Measurements from ENCODE around the gene CDK5RAP2. TPM values are rescaled to one million over a fixed set of nuclear protein-coding genes. Genes with fewer than 3 reads are reported as not detected.
"Not testable (repeated sequence)": the region's sequence is repeated elsewhere in the genome, so short reads cannot be mapped to it uniquely, and the experiment has no call there.

CDK5RAP2 gene
- total RNA-seq, 1 donor from 2014 or later = 40.4 TPM

- Mint-ChIP-seq H3K4me1 (ENCODE audit: low read depth) (peaks cover 11% of the 10 kb centered on the region), H3K27me3 (ENCODE audit: low read depth) (no peaks in the 10 kb centered on the region), H3K36me3 (ENCODE audit: low read depth) (peaks cover 16% of the 10 kb centered on the region), H3K27ac (ENCODE audit: unreplicated experiment) (no peak overlapping the region), H3K9me3 (ENCODE audit: low read depth) (no peaks in the 10 kb centered on the region), H3K4me3 (ENCODE audit: unreplicated experiment) (no peak overlapping the region)
- no peak for DNase-seq (ENCODE audit: low spot score)
- TF ChIP-seq CTCF (IDR thresholded peaks at IDR 0.05) = no peak
These were observed 115.6 kb downstream of the CDK5RAP2 start for GRCh38 chr9:120464176-120464886.

GRCh38 chr9:120463765-120464164 is 116.2 kb downstream of the CDK5RAP2 start:
- Mint-ChIP-seq H3K36me3 (ENCODE audit: low read depth) (peaks cover 14% of the 10 kb centered on the region), H3K9me3 (ENCODE audit: low read depth) (no peaks in the 10 kb centered on the region), H3K27me3 (ENCODE audit: low read depth) (no peaks in the 10 kb centered on the region), H3K27ac (ENCODE audit: unreplicated experiment) (no peak overlapping the region), H3K4me3 (ENCODE audit: unreplicated experiment) (no peak overlapping the region), H3K4me1 (ENCODE audit: low read depth) (peaks cover 11% of the 10 kb centered on the region)
- DNase-seq (ENCODE audit: low spot score) = no peak
- TF ChIP-seq CTCF (IDR thresholded peaks at IDR 0.05) = no peak

- not testable (repeated sequence) for H3K27ac Mint-ChIP-seq (ENCODE audit: unreplicated experiment); DNase-seq (ENCODE audit: low spot score); H3K9me3 Mint-ChIP-seq (ENCODE audit: low read depth); H3K27me3 Mint-ChIP-seq (ENCODE audit: low read depth); H3K4me3 Mint-ChIP-seq (ENCODE audit: unreplicated experiment)
- peaks cover 16% of the 10 kb centered on the region for H3K36me3 Mint-ChIP-seq (ENCODE audit: low read depth)
- peaks cover 11% of the 10 kb centered on the region for H3K4me1 Mint-ChIP-seq (ENCODE audit: low read depth)
These were observed 118.3 kb downstream of the CDK5RAP2 start for GRCh38 chr9:120461677-120462076.

- Mint-ChIP-seq H3K36me3 (ENCODE audit: low read depth) (peaks cover 21% of the 10 kb centered on the region), H3K4me1 (ENCODE audit: low read depth) (peaks cover 7% of the 10 kb centered on the region), H3K9me3 (ENCODE audit: low read depth) (peaks cover 7% of the 10 kb centered on the region), H3K4me3 (ENCODE audit: unreplicated experiment) (no peak overlapping the region), H3K27me3 (ENCODE audit: low read depth) (no peaks in the 10 kb centered on the region), H3K27ac (ENCODE audit: unreplicated experiment) (no peak overlapping the region)
- no peak for TF ChIP-seq CTCF (IDR thresholded peaks at IDR 0.05)
- no peak for DNase-seq (ENCODE audit: low spot score)
These were observed 123.7 kb downstream of the CDK5RAP2 start for GRCh38 chr9:120456218-120456617.

- TF ChIP-seq CTCF (IDR thresholded peaks at IDR 0.05) = no peak
- Mint-ChIP-seq H3K4me1 (ENCODE audit: low read depth) (peaks cover 7% of the 10 kb centered on the region), H3K36me3 (ENCODE audit: low read depth) (peaks cover 23% of the 10 kb centered on the region)
These were observed 125.5 kb downstream of the CDK5RAP2 start for GRCh38 chr9:120454467-120454866.

GRCh38 chr9:120453792-120454191 is 126.2 kb downstream of the CDK5RAP2 start:
- no peak for TF ChIP-seq CTCF (IDR thresholded peaks at IDR 0.05)
- DNase-seq (ENCODE audit: low spot score) = no peak
- Mint-ChIP-seq H3K9me3 (ENCODE audit: low read depth) (peaks cover 7% of the 10 kb centered on the region), H3K4me3 (ENCODE audit: unreplicated experiment) (no peak overlapping the region), H3K27me3 (ENCODE audit: low read depth) (no peaks in the 10 kb centered on the region), H3K4me1 (ENCODE audit: low read depth) (peaks cover 7% of the 10 kb centered on the region), H3K27ac (ENCODE audit: unreplicated experiment) (no peak overlapping the region), H3K36me3 (ENCODE audit: low read depth) (peaks cover 23% of the 10 kb centered on the region)

More at GRCh38 chr9:120454467-120454866, 125.5 kb downstream of the CDK5RAP2 start:
- Mint-ChIP-seq H3K27ac (ENCODE audit: unreplicated experiment) (no peak overlapping the region), H3K4me3 (ENCODE audit: unreplicated experiment) (no peak overlapping the region), H3K27me3 (ENCODE audit: low read depth) (no peaks in the 10 kb centered on the region), H3K9me3 (ENCODE audit: low read depth) (peaks cover 7% of the 10 kb centered on the region)
- DNase-seq (ENCODE audit: low spot score) = no peak
